ENCODE data around the gene L1TD1. TPM values are rescaled to one million over a fixed set of nuclear protein-coding genes. Genes with fewer than 3 reads are reported as not detected.

Gene L1TD1
- total RNA-seq, 4 donors from 2014 or later, result 0.28 TPM; not detected in 3

- no peaks in the 10 kb centered on the region for H3K27me3 ChIP-seq
- TF ChIP-seq CTCF (IDR thresholded peaks at IDR 0.05) (no peak), POLR2A (IDR thresholded peaks at IDR 0.05) (no peak)
- no peaks in the 10 kb centered on the region for H3K9me3 ChIP-seq
- H3K36me3 ChIP-seq, result no peaks in the 10 kb centered on the region
- DNase-seq, result no peak
- H3K27ac ChIP-seq, result no peak overlapping the region
- H3K4me3 ChIP-seq, result no peak overlapping the region
- H3K4me1 ChIP-seq, result no peaks in the 10 kb centered on the region
These were observed 66.0 kb downstream of the L1TD1 start for GRCh38 chr1:62260688-62261087.

Other genes with a start within 250 kb of the L1TD1 start
- gene KANK4, start 124.6 kb downstream of the L1TD1 start, total RNA-seq, result 1 to 10 TPM in 1 of 4 donors, not detected in 3; 2.5 TPM
- gene USP1, start 242.2 kb downstream of the L1TD1 start, total RNA-seq, result 10 to 100 TPM; 13.8 to 23.9 (median 20.6) TPM

All from Peyer's patch (tissue), 4 donors.